HL-60 (cell line): ENCODE measurements around the gene ANK3.

Experiments used
- GABPA ChIP-seq: IDR thresholded peaks from 2 replicates; pipeline ENCODE4 v1.6.1; 2012; ENCODE audit warnings: low read depth
- POLR2AphosphoS5 ChIP-seq: IDR thresholded peaks from 2 replicates; pipeline ENCODE4 v1.6.1; 2012; ENCODE audit warnings: low read depth
- SPI1 ChIP-seq: IDR thresholded peaks from 2 replicates; pipeline ENCODE4 v1.6.1; 2012; ENCODE audit warnings: low read depth, mild to moderate bottlenecking, borderline replicate concordance
- TF ChIP-seq, protein P1 (sequence below): IDR thresholded peaks from one replicate; pipeline ENCODE4 v1.5.1; 2011; ENCODE audit warnings: low read length, control low read depth, inconsistent platforms; ENCODE audit not compliant: insufficient read depth
- TF ChIP-seq, protein P2 (sequence below): IDR thresholded peaks from 2 replicates; pipeline ENCODE4 v1.6.1; 2012; ENCODE audit warnings: low read depth; ENCODE audit not compliant: insufficient replicate concordance

DNA sequence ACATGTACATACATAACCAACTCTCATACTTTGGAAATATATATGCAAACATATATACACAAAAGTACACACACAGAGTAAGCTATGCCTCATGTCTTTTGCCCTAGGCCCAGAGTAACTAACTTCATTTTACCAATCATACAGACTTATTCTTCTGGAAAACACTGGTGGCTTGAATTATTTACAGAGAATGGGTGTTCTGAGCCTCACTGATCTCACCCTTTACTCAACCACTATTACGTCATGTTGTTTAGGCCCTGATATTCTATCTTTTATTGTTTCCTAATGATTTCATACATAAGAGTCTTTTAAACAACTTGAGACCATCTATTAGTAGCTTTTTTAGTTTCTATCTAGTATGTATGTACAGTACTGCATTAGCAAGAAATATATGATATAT is 43.0 kb downstream of the ANK3 start:
- TF ChIP-seq, protein P1, sequence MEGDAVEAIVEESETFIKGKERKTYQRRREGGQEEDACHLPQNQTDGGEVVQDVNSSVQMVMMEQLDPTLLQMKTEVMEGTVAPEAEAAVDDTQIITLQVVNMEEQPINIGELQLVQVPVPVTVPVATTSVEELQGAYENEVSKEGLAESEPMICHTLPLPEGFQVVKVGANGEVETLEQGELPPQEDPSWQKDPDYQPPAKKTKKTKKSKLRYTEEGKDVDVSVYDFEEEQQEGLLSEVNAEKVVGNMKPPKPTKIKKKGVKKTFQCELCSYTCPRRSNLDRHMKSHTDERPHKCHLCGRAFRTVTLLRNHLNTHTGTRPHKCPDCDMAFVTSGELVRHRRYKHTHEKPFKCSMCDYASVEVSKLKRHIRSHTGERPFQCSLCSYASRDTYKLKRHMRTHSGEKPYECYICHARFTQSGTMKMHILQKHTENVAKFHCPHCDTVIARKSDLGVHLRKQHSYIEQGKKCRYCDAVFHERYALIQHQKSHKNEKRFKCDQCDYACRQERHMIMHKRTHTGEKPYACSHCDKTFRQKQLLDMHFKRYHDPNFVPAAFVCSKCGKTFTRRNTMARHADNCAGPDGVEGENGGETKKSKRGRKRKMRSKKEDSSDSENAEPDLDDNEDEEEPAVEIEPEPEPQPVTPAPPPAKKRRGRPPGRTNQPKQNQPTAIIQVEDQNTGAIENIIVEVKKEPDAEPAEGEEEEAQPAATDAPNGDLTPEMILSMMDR = no peak
- TF ChIP-seq POLR2AphosphoS5 (no peak), GABPA (no peak), SPI1 (no peak)
- TF ChIP-seq, protein P2, sequence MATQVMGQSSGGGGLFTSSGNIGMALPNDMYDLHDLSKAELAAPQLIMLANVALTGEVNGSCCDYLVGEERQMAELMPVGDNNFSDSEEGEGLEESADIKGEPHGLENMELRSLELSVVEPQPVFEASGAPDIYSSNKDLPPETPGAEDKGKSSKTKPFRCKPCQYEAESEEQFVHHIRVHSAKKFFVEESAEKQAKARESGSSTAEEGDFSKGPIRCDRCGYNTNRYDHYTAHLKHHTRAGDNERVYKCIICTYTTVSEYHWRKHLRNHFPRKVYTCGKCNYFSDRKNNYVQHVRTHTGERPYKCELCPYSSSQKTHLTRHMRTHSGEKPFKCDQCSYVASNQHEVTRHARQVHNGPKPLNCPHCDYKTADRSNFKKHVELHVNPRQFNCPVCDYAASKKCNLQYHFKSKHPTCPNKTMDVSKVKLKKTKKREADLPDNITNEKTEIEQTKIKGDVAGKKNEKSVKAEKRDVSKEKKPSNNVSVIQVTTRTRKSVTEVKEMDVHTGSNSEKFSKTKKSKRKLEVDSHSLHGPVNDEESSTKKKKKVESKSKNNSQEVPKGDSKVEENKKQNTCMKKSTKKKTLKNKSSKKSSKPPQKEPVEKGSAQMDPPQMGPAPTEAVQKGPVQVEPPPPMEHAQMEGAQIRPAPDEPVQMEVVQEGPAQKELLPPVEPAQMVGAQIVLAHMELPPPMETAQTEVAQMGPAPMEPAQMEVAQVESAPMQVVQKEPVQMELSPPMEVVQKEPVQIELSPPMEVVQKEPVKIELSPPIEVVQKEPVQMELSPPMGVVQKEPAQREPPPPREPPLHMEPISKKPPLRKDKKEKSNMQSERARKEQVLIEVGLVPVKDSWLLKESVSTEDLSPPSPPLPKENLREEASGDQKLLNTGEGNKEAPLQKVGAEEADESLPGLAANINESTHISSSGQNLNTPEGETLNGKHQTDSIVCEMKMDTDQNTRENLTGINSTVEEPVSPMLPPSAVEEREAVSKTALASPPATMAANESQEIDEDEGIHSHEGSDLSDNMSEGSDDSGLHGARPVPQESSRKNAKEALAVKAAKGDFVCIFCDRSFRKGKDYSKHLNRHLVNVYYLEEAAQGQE = no peak
